Kidney epithelial cell (primary cell): ENCODE measurements around the gene MPV17L2. TPM values are rescaled to one million over a fixed set of nuclear protein-coding genes. Genes with fewer than 3 reads are reported as not detected.

ENCODE experiments used
- DNase-seq: peaks from one replicate; pipeline ENCODE4 v3.0.0-alpha.2; 2010; ENCODE audit warnings: low read depth
- H3K27me3 ChIP-seq: 2 replicates; pipeline ENCODE4 v1.6.0; 2011; ENCODE audit warnings: low read length; ENCODE audit not compliant: control insufficient read depth, insufficient read depth
- H3K36me3 ChIP-seq: 2 replicates; pipeline ENCODE4 v1.5.1; 2011; ENCODE audit warnings: low read length; ENCODE audit not compliant: control insufficient read depth, insufficient read depth
- H3K4me3 ChIP-seq: 2 replicates; pipeline ENCODE4 v1.5.1; 2011; ENCODE audit warnings: low read depth, mild to moderate bottlenecking, control low read depth, low read length
- CTCF ChIP-seq: IDR thresholded peaks from 2 replicates; pipeline ENCODE4 v1.5.1; 2011; ENCODE audit warnings: mild to moderate bottlenecking, moderate library complexity, low read length, control low read depth, inconsistent platforms; ENCODE audit not compliant: insufficient read depth, poor library complexity, severe bottlenecking
- total RNA-seq: library from RNA; depleted of rRNA; stranded (reverse); fragments of >200 nt; gene quantifications from 2 replicates; pipeline ENCODE4 v1.2.3, GENCODE V29; 2015

The MPV17L2 gene
- total RNA-seq, 1 donor from 2014 or later, result 70.6 TPM

GRCh38 chr19:18203863-18204393 is 10.9 kb downstream of the MPV17L2 start, which contains the start of gene RAB3A:
RAB3A (minus strand) TSS chr19:18204042; CDS start chr19:18202740, 1,302 bp downstream.
- Histone ChIP-seq H3K36me3 (no peaks in the 10 kb centered on the region), H3K4me3 (peak within 1 kb of the TSS; percentile 52), H3K27me3 (peaks cover 15% of the 10 kb centered on the region)
- DNase-seq, result peak; percentile 100
- TF ChIP-seq CTCF, result no peak

GRCh38 chr19:18204394-18205199 is 11.6 kb downstream of the MPV17L2 start:
- DNase-seq, result no peak

GRCh38 chr19:18205200-18205892 is 12.3 kb downstream of the MPV17L2 start:
- Histone ChIP-seq H3K36me3 (no peaks in the 10 kb centered on the region), H3K4me3 (peak overlapping the region; percentile 52), H3K27me3 (peaks cover 16% of the 10 kb centered on the region)
- TF ChIP-seq CTCF, result no peak
- DNase-seq, result no peak

More at GRCh38 chr19:18204394-18205199, 11.6 kb downstream of the MPV17L2 start:
- TF ChIP-seq CTCF, result no peak
- Histone ChIP-seq H3K4me3 (peak overlapping the region; percentile 52), H3K36me3 (no peaks in the 10 kb centered on the region), H3K27me3 (peaks cover 16% of the 10 kb centered on the region)

- Histone ChIP-seq H3K4me3 (no peak overlapping the region), H3K36me3 (no peaks in the 10 kb centered on the region)
These were observed 13.0 kb downstream of the MPV17L2 start for GRCh38 chr19:18206018-18206417.

More at GRCh38 chr19:18206018-18206417, 13.0 kb downstream of the MPV17L2 start:
- DNase-seq, result no peak
- TF ChIP-seq CTCF, result no peak
- peaks cover 22% of the 10 kb centered on the region for H3K27me3 ChIP-seq
